OCI-LY7 (cell line): ENCODE results near the gene DGKD. TPM values are rescaled to one million over a fixed set of nuclear protein-coding genes. Genes with fewer than 3 reads are reported as not detected.

Experiments used
- BruUV-seq: library from RNA; stranded (reverse); fragments of 400-500 nt; replicated peaks from 2 replicates; lab custom pipeline; 2021; lab: Mats Ljungman, UMichigan
- CTCF ChIA-PET: fragments of 300-600 bp; sonication (Branson Sonifier 250); formaldehyde crosslinking; loops from one replicate; lab custom pipeline; 2022; ENCODE audit warnings: antibody characterized with exemption; ENCODE audit not compliant: unreplicated experiment; lab: Charles Lee
- POLR2A ChIA-PET: fragments of 300-600 bp; sonication (Branson Sonifier 250); formaldehyde crosslinking; loops from one replicate; lab custom pipeline; 2022; ENCODE audit warnings: antibody characterized with exemption; lab: Charles Lee
- DNase-seq: peaks from one replicate; pipeline ENCODE4 v3.0.0-alpha.2; 2015; ENCODE audit warnings: low spot score
- H2AFZ ChIP-seq: fragments of 200-600 bp; sonication (generic), shearing (Covaris generic); 2 replicates; pipeline ENCODE4 v1.6.1; 2014; ENCODE audit warnings: mild to moderate bottlenecking, antibody characterized with exemption, low read length, moderate library complexity
- H3K27ac ChIP-seq: fragments of 200-600 bp; sonication (generic); 2 replicates; pipeline ENCODE4 v1.5.1; 2014; ENCODE audit warnings: mixed run types, low read depth, mild to moderate bottlenecking, moderate library complexity, low read length, inconsistent platforms; ENCODE audit not compliant: poor library complexity, severe bottlenecking
- H3K36me3 ChIP-seq: fragments of 200-600 bp; sonication (generic); 2 replicates; pipeline ENCODE4 v1.6.1; 2014; ENCODE audit warnings: mild to moderate bottlenecking, antibody characterized with exemption, low read length, moderate library complexity, mixed read lengths; ENCODE audit not compliant: insufficient read depth
- H3K4me1 ChIP-seq: fragments of 200-600 bp; sonication (generic); 2 replicates; pipeline ENCODE4 v1.5.1; 2014; ENCODE audit warnings: mild to moderate bottlenecking, low read length; ENCODE audit not compliant: insufficient read depth, poor library complexity, severe bottlenecking
- H3K4me2 ChIP-seq: fragments of 200-600 bp; sonication (generic); 2 replicates; pipeline ENCODE4 v1.6.1; 2014; ENCODE audit warnings: mild to moderate bottlenecking, low read length
- H3K4me3 ChIP-seq: fragments of 200-600 bp; sonication (generic); 2 replicates; pipeline ENCODE4 v1.5.1; 2014; ENCODE audit warnings: mild to moderate bottlenecking, low read depth, low read length; ENCODE audit not compliant: poor library complexity, severe bottlenecking
- H3K79me2 ChIP-seq: fragments of 200-600 bp; sonication (generic); 2 replicates; pipeline ENCODE4 v1.6.1; 2016; ENCODE audit warnings: low read depth, mild to moderate bottlenecking, low read length, moderate library complexity, mixed read lengths; ENCODE audit not compliant: insufficient read depth
- H3K9me2 ChIP-seq: fragments of 200-600 bp; sonication (generic); 2 replicates; pipeline ENCODE4 v1.6.1; 2016; ENCODE audit warnings: mild to moderate bottlenecking, low read length, mixed read lengths; ENCODE audit not compliant: insufficient read depth
- H3K9me3 ChIP-seq: fragments of 200-600 bp; sonication (generic); 2 replicates; pipeline ENCODE4 v1.6.1; 2014; ENCODE audit warnings: mild to moderate bottlenecking, mixed run types, low read length, mixed read lengths
- H4K20me1 ChIP-seq: fragments of 200-600 bp; sonication (generic); 2 replicates; pipeline ENCODE4 v1.6.1; 2014; ENCODE audit warnings: mild to moderate bottlenecking, antibody characterized with exemption, low read length, moderate library complexity, mixed read lengths; ENCODE audit not compliant: insufficient read depth
- EZH2phosphoT487 ChIP-seq: fragments of 200-600 bp; sonication (generic); IDR thresholded peaks from 2 replicates; pipeline ENCODE4 v1.6.1; 2018; ENCODE audit warnings: low read depth, borderline replicate concordance, mild to moderate bottlenecking, mixed run types, antibody characterized with exemption, low read length, moderate library complexity, mixed read lengths
- intact Hi-C: fragments of 100-400 bp; cut with micrococcal nuclease; formaldehyde crosslinking; loops from one replicate; pipeline ENCODE4 v1.10.0; 2022; ENCODE audit not compliant: unreplicated experiment
- total RNA-seq, 2 experiments: library from RNA; depleted of rRNA in 1 of 2; stranded (reverse); fragments of >200 nt in 1 of 2; shearing (Covaris generic) in 1 of 2; gene quantifications; 2 replicates each; pipeline ENCODE4 v1.2.3, GENCODE V29; 2014 to 2022
- TF ChIP-seq, protein P1 (sequence below): fragments of 200-600 bp; sonication (generic); conservative IDR thresholded peaks from 2 replicates; pipeline ENCODE4 v1.5.1; 2014; ENCODE audit warnings: mild to moderate bottlenecking, antibody characterized with exemption, low read length, moderate library complexity, mixed read lengths

Gene DGKD
- total RNA-seq, 2 experiments from 2014 or later: 62.9 to 271 TPM

DNA sequence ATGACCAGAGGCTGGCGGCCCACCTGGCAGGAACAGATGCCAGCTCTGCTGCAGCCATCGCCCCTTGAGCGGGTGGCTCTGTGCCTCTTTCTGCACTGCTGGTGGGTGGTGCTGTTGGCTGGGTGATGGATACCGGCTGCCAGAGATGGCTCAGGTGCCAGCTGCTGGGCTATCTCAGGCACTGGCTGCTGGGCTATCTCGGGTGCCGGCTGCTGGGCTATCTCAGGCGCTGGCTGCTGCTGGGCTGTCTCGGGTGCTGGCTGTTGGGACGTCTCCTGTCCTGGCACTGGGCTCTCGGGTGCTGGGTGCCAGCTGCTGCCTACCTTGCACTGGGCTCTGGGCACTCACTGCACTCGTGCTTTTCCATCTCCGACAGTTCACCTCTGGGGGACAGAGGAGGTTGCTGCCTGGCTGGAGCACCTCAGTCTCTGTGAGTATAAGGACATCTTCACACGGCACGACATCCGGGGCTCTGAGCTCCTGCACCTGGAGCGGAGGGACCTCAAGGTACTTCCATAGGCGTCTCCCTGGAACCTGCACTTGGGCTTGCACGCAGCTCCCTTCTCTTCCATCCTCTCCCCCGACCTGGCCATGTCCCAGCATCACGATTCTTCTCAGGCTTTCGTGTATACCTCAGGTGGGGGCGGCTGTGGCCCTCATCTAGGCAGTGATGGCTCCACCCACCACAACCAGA is 113.9 kb downstream of the DGKD start:
- no peak overlapping the region for H2AFZ ChIP-seq
- H3K36me3 ChIP-seq: peaks cover 74% of the 10 kb centered on the region
- no peaks in the 10 kb centered on the region for H3K4me1 ChIP-seq
- H3K79me2 ChIP-seq: no peaks in the 10 kb centered on the region
- no peak for TF ChIP-seq EZH2phosphoT487
- TF ChIP-seq, protein P1, sequence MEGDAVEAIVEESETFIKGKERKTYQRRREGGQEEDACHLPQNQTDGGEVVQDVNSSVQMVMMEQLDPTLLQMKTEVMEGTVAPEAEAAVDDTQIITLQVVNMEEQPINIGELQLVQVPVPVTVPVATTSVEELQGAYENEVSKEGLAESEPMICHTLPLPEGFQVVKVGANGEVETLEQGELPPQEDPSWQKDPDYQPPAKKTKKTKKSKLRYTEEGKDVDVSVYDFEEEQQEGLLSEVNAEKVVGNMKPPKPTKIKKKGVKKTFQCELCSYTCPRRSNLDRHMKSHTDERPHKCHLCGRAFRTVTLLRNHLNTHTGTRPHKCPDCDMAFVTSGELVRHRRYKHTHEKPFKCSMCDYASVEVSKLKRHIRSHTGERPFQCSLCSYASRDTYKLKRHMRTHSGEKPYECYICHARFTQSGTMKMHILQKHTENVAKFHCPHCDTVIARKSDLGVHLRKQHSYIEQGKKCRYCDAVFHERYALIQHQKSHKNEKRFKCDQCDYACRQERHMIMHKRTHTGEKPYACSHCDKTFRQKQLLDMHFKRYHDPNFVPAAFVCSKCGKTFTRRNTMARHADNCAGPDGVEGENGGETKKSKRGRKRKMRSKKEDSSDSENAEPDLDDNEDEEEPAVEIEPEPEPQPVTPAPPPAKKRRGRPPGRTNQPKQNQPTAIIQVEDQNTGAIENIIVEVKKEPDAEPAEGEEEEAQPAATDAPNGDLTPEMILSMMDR: no peak
- BruUV-seq: no TSS peak
- no peaks in the 10 kb centered on the region for H3K9me2 ChIP-seq
- H4K20me1 ChIP-seq: no peaks in the 10 kb centered on the region
- intact Hi-C loops: no loop called here
- H3K27ac ChIP-seq: no peak overlapping the region
- H3K4me2 ChIP-seq: no peak overlapping the region
- CTCF ChIA-PET: no interaction called here
- DNase-seq: no peak
- H3K9me3 ChIP-seq: no peaks in the 10 kb centered on the region
- H3K4me3 ChIP-seq: no peak overlapping the region
- POLR2A ChIA-PET: interaction anchor here (0.6 kb wide), 1 partner anchor 27 kb away, joined by 3 read pairs; no protein-coding TSS in a partner anchor

DNA sequence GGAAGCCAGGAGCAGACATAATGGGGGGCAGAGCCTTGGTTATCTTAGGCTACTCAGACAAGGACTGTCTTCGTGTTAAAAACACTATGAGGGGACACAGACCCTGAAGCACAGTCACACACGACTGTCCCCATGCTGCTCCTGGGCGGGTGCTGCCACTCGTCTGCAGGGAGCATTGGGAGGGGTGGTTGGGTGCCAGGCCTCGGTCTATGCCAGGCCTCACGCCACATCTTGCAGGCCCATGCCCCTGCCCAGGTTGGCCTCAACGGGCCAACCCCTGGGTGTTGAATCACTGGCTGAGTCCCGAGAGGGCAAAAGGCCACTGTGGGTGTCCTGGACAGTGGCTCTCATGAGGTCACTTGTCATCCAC is 114.4 kb downstream of the DGKD start:
- Histone ChIP-seq H3K36me3 (peaks cover 69% of the 10 kb centered on the region), H3K4me2 (no peak overlapping the region), H3K9me2 (no peaks in the 10 kb centered on the region), H3K4me1 (no peaks in the 10 kb centered on the region), H4K20me1 (no peaks in the 10 kb centered on the region), H3K79me2 (no peaks in the 10 kb centered on the region), H3K9me3 (no peaks in the 10 kb centered on the region), H3K4me3 (no peak overlapping the region), H2AFZ (no peak overlapping the region), H3K27ac (no peak overlapping the region)
- intact Hi-C loops: no loop called here
- ChIA-PET POLR2A (no interaction called here), CTCF (no interaction called here)
- BruUV-seq: no TSS peak
- TF ChIP-seq, protein P1: no peak
- no peak for TF ChIP-seq EZH2phosphoT487
- DNase-seq: no peak
